Upper lobe of left lung (tissue), 6 donors: ENCODE measurements around the gene C12orf60. TPM values are rescaled to one million over a fixed set of nuclear protein-coding genes. Genes with fewer than 3 reads are reported as not detected.

ENCODE experiments used
- ATAC-seq, 2 donors: fragments of 200-7000 bp; cut with Tn5 transposase; one replicate each; pipeline ENCODE4 v1.9.1; 2022; ENCODE audit warnings: mild to moderate bottlenecking in 2 of 2, moderate library complexity in 2 of 2; ENCODE audit not compliant: low FRiP score in 2 of 2
- DNase-seq, 2 donors: peaks; one replicate each; pipeline ENCODE4 v3.0.0-alpha.2; 2019 to 2020
- H3K27ac ChIP-seq, 4 donors: fragments of 200-600 bp; sonication (generic); one replicate each; pipeline ENCODE4 v1.5.1; 2016 to 2019
- H3K27me3 ChIP-seq, 4 donors: fragments of 200-600 bp; sonication (generic); one replicate each; pipeline ENCODE4 v1.5.1; 2017 to 2019
- H3K36me3 ChIP-seq, 4 donors: fragments of 200-600 bp; sonication (generic); one replicate each; pipeline ENCODE4 v1.5.1; 2016 to 2019
- H3K4me1 ChIP-seq, 4 donors: fragments of 200-600 bp; sonication (generic); one replicate each; pipeline ENCODE4 v1.5.1; 2018 to 2019
- H3K4me3 ChIP-seq, 4 donors: fragments of 200-600 bp; sonication (generic); one replicate each; pipeline ENCODE4 v1.5.1; 2017 to 2019; ENCODE audit warnings: mild to moderate bottlenecking in 2 of 4, moderate library complexity in 1 of 4
- H3K9me3 ChIP-seq, 4 donors: fragments of 200-600 bp; sonication (generic); one replicate each; pipeline ENCODE4 v1.5.1; 2018 to 2019
- EP300 ChIP-seq, 4 donors: sonication (generic); formaldehyde crosslinking; IDR thresholded peaks; one replicate each; pipeline ENCODE4 v1.5.1; 2017; ENCODE audit warnings: antibody characterized with exemption in 4 of 4, control low read depth in 2 of 4
- POLR2A ChIP-seq, 4 donors: fragments of 450-650 bp; IDR thresholded peaks; one replicate each; pipeline ENCODE4 v1.5.1; 2016 to 2017; ENCODE audit warnings: antibody characterized with exemption in 4 of 4, mild to moderate bottlenecking in 2 of 4
- POLR2AphosphoS5 ChIP-seq, 2 donors: sonication (generic); formaldehyde crosslinking; IDR thresholded peaks; one replicate each; pipeline ENCODE4 v1.5.1; 2017; ENCODE audit warnings: antibody characterized with exemption in 2 of 2
- WGBS, 2 donors: methylation state at CpG; one replicate each; pipeline ENCODE4 v1.1.5; 2017 to 2018; 5-methylcytosine and 5-hydroxymethylcytosine counted together
- total RNA-seq, 6 donors: library from RNA; depleted of rRNA in 4 of 6; stranded (reverse); fragments of >200 nt in 4 of 6; gene quantifications; one replicate each; pipeline versions ENCODE4 v1.1.0 to v1.2.1, GENCODE V29; 2016 to 2021
- TF ChIP-seq, protein P1 (sequence below), 6 experiments: fragments of 450-650 bp in 4 of 6; fragments of 200-600 bp in 2 of 6; sonication (generic) in 2 of 6; IDR thresholded peaks; one replicate each; pipeline ENCODE4 v1.5.1; 2016 to 2019; ENCODE audit warnings: antibody characterized with exemption in 6 of 6
- donor health status: DM: no; HTN: no; CAD: no; lungs with moderate emphysema.
- donor health status: DM: no; HTN: yes; CAD: no; lungs with severe emphysema.

C12orf60 gene
- total RNA-seq, 6 donors from 2014 or later, result 0.33 to 3.4 (median 0.94) TPM; not detected in 1

DNA sequence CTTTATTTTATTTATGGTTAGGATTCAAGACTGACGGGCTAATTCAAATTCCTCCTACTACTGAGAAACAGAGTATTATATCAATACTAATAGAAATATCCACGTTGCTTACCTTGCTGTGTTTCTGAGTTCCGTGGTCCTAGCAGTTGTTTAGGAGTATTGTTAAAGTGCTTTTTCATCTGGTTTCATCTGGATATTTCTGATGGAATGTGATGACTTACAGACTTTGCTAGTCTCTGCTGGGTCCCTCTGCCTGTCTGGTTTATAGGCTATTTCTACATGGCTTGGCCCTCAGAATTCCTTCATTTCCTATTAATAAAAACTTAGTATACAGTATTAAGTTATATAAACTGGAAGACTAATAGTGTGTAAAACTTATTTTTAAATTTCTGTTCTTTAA, 10.5 kb downstream of the C12orf60 start, which contains the start of gene SMCO3:
Gene SMCO3, minus strand, starts transcription at position 169 of the 400 bp plus-strand sequence. CDS start 7,502 bp downstream, outside the sequence.
- H3K4me1 ChIP-seq, result peaks cover 0 to 12% (median 7%) of the 10 kb centered on the region in 4 donors
- no peak within 1 kb of the TSS for H3K27ac ChIP-seq
- peak within 1 kb of the TSS in 1 of 4 donors; percentile 21 for H3K4me3 ChIP-seq
- ATAC-seq (no peak), DNase-seq (no peak)
- TF ChIP-seq, protein P1, sequence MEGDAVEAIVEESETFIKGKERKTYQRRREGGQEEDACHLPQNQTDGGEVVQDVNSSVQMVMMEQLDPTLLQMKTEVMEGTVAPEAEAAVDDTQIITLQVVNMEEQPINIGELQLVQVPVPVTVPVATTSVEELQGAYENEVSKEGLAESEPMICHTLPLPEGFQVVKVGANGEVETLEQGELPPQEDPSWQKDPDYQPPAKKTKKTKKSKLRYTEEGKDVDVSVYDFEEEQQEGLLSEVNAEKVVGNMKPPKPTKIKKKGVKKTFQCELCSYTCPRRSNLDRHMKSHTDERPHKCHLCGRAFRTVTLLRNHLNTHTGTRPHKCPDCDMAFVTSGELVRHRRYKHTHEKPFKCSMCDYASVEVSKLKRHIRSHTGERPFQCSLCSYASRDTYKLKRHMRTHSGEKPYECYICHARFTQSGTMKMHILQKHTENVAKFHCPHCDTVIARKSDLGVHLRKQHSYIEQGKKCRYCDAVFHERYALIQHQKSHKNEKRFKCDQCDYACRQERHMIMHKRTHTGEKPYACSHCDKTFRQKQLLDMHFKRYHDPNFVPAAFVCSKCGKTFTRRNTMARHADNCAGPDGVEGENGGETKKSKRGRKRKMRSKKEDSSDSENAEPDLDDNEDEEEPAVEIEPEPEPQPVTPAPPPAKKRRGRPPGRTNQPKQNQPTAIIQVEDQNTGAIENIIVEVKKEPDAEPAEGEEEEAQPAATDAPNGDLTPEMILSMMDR (IDR thresholded peaks at IDR 0.05), result no peak
- TF ChIP-seq POLR2A (IDR thresholded peaks at IDR 0.05), result no peak
- TF ChIP-seq EP300 (IDR thresholded peaks at IDR 0.05), result no peak
- TF ChIP-seq POLR2AphosphoS5 (IDR thresholded peaks at IDR 0.05), result no peak
- 89 to 92% methylated on average over 3 of the region's 3 CpGs for WGBS, 2 donors
- no peaks in the 10 kb centered on the region for H3K27me3 ChIP-seq
- no peaks in the 10 kb centered on the region for H3K9me3 ChIP-seq
- no peaks in the 10 kb centered on the region for H3K36me3 ChIP-seq

DNA sequence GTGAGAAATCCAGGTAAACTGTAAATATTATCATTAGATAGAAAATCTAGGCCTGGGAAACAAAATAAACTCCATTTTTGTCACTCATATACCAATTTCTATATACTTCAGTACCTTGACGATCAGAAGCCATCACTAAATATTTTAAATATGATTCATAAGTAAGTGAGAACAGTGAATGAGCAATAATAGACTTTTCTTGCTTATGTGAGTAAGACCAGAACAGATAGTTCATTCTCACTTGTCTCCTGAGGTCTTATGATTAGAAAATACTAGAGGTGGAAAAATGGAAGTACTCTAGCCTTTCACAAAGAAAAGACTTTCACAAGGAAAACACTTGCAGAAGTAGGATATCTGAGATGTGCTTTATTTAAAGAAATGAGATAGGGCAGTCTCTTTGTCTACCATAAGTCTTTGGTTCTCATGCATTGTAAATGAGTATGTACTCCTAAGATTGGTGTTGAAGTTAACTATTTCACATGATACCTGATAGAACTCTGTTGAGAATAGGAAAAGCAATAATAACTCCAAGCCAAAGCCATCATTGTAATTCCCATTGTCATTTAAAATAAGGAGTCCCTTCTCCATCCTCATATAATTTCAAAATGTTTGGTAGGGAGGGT, 20.7 kb downstream of the C12orf60 start:
- DNase-seq (no peak), ATAC-seq (no peak)
- TF ChIP-seq POLR2AphosphoS5 (IDR thresholded peaks at IDR 0.05) (no peak), EP300 (IDR thresholded peaks at IDR 0.05) (no peak), POLR2A (IDR thresholded peaks at IDR 0.05) (no peak)
- no peak overlapping the region for H3K4me3 ChIP-seq
- no peaks in the 10 kb centered on the region for H3K36me3 ChIP-seq
- H3K27ac ChIP-seq, result no peak overlapping the region
- no peaks in the 10 kb centered on the region for H3K9me3 ChIP-seq
- no peaks in the 10 kb centered on the region for H3K4me1 ChIP-seq
- whole genome bisulfite sequencing, 2 donors, result 90 to 93% methylated on average over 1 of the region's 1 CpG
- no peaks in the 10 kb centered on the region for H3K27me3 ChIP-seq

DNA sequence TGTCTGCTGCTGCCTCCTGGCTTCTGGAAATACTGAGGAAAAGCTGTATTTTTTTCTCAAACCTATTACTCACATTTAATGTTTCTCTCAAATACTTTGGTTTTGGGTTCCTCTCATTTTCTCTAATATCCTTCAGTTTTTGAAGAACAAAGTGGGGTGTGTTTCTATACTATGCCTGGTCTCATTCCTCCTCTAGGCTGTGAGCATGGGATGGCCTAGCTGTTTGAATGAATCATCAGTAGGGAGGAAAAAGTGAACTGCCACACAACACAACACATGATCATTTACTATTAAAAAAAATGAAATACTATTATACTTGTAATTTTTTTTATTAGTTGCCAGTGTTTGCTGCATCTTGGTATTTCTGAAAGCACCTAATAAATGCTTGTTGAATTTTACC, 21.8 kb downstream of the C12orf60 start:
- no peaks in the 10 kb centered on the region for H3K4me1 ChIP-seq
- DNase-seq (no peak), ATAC-seq (no peak)
- no peak overlapping the region for H3K4me3 ChIP-seq
- H3K27ac ChIP-seq, result no peak overlapping the region
- H3K36me3 ChIP-seq, result no peaks in the 10 kb centered on the region
- TF ChIP-seq POLR2A (IDR thresholded peaks at IDR 0.05), result no peak
- TF ChIP-seq EP300 (IDR thresholded peaks at IDR 0.05), result no peak
- TF ChIP-seq, protein P1 (IDR thresholded peaks at IDR 0.05), result no peak
- TF ChIP-seq POLR2AphosphoS5 (IDR thresholded peaks at IDR 0.05), result no peak
- H3K9me3 ChIP-seq, result no peaks in the 10 kb centered on the region
- H3K27me3 ChIP-seq, result no peaks in the 10 kb centered on the region

DNA sequence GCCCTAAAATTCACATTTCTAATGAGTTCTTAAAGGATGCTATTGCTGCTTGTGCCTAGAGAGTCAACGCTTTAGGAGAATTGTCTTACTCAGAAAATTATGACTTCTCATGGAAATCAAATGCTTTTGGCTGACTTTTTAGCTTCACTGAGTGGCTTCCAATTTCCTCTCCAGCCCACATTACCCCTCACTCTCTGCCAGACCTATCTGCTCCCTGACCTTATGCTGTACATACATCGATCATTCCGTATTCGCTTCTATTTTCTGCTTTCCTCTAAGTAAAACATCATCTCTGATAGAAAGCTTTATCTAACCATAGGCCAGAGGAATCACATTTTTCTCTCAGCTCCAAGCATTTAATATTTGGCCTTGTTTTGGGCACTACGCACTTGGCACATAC, 23.0 kb downstream of the C12orf60 start:
- H3K9me3 ChIP-seq, result no peaks in the 10 kb centered on the region
- H3K27me3 ChIP-seq, result no peaks in the 10 kb centered on the region
- 75 to 87% methylated on average over 5 of the region's 5 CpGs for WGBS, 2 donors
- no peaks in the 10 kb centered on the region for H3K4me1 ChIP-seq
- H3K27ac ChIP-seq, result peak overlapping the region in 1 of 4 donors; percentile 61
- H3K36me3 ChIP-seq, result no peaks in the 10 kb centered on the region
- no peak for DNase-seq
- no peak for ATAC-seq
- H3K4me3 ChIP-seq, result no peak overlapping the region
- TF ChIP-seq POLR2AphosphoS5 (IDR thresholded peaks at IDR 0.05) (no peak), EP300 (IDR thresholded peaks at IDR 0.05) (no peak), POLR2A (IDR thresholded peaks at IDR 0.05) (no peak)
- TF ChIP-seq, protein P1 (IDR thresholded peaks at IDR 0.05), result no peak

DNA sequence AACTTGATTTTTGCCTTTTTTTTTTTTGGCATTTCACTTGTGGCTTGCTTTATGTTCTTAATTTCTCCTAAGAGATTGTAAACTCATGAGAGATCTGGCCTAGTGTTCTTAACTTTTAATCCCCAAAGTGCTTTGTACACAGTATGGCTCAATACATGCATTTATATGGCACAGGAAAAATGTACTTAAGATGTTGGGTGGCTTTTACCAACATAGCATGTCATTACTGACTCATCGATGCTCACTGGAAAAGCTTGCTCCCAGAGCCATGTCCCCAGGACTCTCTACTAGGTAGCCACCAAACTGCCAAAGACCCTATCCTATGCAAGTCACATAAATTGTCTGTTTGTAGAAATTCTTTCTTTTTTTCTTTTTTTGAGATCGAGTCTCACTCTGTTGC, 23.6 kb downstream of the C12orf60 start:
- H3K4me3 ChIP-seq, result no peak overlapping the region
- H3K27me3 ChIP-seq, result no peaks in the 10 kb centered on the region
- ATAC-seq (no peak), DNase-seq (no peak)
- TF ChIP-seq, protein P1 (IDR thresholded peaks at IDR 0.05), result no peak
- H3K27ac ChIP-seq, result peak overlapping the region in 1 of 4 donors; percentile 61
- H3K4me1 ChIP-seq, result no peaks in the 10 kb centered on the region
- WGBS, 2 donors, result 91 to 94% methylated on average over 2 of the region's 2 CpGs
- H3K36me3 ChIP-seq, result no peaks in the 10 kb centered on the region
- H3K9me3 ChIP-seq, result no peaks in the 10 kb centered on the region
